Cardiac muscle cell (in vitro differentiated cells and primary cell): ENCODE data around the gene PKD1. TPM values are rescaled to one million over a fixed set of nuclear protein-coding genes. Genes with fewer than 3 reads are reported as not detected.
"Not testable (repeated sequence)": the region's sequence is repeated elsewhere in the genome, so short reads cannot be mapped to it uniquely, and the experiment has no call there.

Experiments
- DNase-seq, 2 donors: peaks; one replicate each; pipeline versions ENCODE4 v3.0.0 to v3.0.0-alpha.2; 2010 to 2017; ENCODE audit warnings: low read depth in 1 of 2, low spot score in 1 of 2
- H3K27ac ChIP-seq: fragments of 200-600 bp; sonication (generic); 2 replicates; pipeline ENCODE4 v1.5.1; 2016
- H3K27me3 ChIP-seq: fragments of 200-600 bp; sonication (generic); 2 replicates; pipeline ENCODE4 v1.6.0; 2016; ENCODE audit warnings: control low read depth
- H3K36me3 ChIP-seq: fragments of 200-600 bp; sonication (generic); 2 replicates; pipeline ENCODE4 v1.5.1; 2016; ENCODE audit warnings: control low read depth
- H3K4me1 ChIP-seq: fragments of 200-600 bp; sonication (generic); 2 replicates; pipeline ENCODE4 v1.8.1; 2017; ENCODE audit warnings: low read depth, mild to moderate bottlenecking, mixed run types
- H3K4me3 ChIP-seq: fragments of 200-600 bp; sonication (generic); 2 replicates; pipeline ENCODE4 v1.5.1; 2016; ENCODE audit warnings: mild to moderate bottlenecking
- H3K9me3 ChIP-seq: fragments of 200-600 bp; sonication (generic); 2 replicates; pipeline ENCODE4 v1.5.1; 2017; ENCODE audit warnings: low read depth, mild to moderate bottlenecking, control low read depth
- CTCF ChIP-seq: IDR thresholded peaks from 2 replicates; pipeline ENCODE4 v1.5.1; 2012; ENCODE audit warnings: low read depth, mild to moderate bottlenecking, low read length
- polyA plus RNA-seq: library from polyadenylated mRNA; unstranded; fragments of >200 nt; fragmentation: Nextera tagmentation; extraction: Ambion mirVana; gene quantifications from 2 replicates; pipeline ENCODE4 v1.2.1, GENCODE V29; 2016
- total RNA-seq: library from RNA; depleted of rRNA; stranded (reverse); fragments of >200 nt; gene quantifications from 2 replicates; pipeline ENCODE4 v1.2.3, GENCODE V29; 2016

PKD1 gene
- 115 and 206 TPM in 2 replicates for total RNA-seq
- 49.9 and 55.3 TPM in 2 replicates for polyA plus RNA-seq

- DNase-seq = peak; percentile 90 to 97
- H3K9me3 ChIP-seq = not testable (repeated sequence)
- H3K27ac ChIP-seq = peak within 1 kb of the TSS; percentile 68
These were observed at the start of gene PKD1 for GRCh38 chr16:2135770-2136490. TSS of gene PKD1 (minus strand) at chr16:2135898. CDS start at chr16:2135689, 209 bp downstream.

GRCh38 chr16:2184962-2185361, 49.3 kb upstream of the PKD1 start:
- Histone ChIP-seq H3K27ac (no peak overlapping the region), H3K4me3 (no peak overlapping the region), H3K36me3 (no peaks in the 10 kb centered on the region), H3K27me3 (no peaks in the 10 kb centered on the region), H3K9me3 (no peaks in the 10 kb centered on the region), H3K4me1 (no peaks in the 10 kb centered on the region)
- DNase-seq = no peak
- no peak for TF ChIP-seq CTCF

More at GRCh38 chr16:2135770-2136490, at the start of gene PKD1:
- H3K4me1 ChIP-seq, H3K36me3 ChIP-seq, H3K27me3 ChIP-seq: not testable (repeated sequence)
- H3K4me3 ChIP-seq = peak within 1 kb of the TSS; percentile 58

- H3K9me3 ChIP-seq = no peaks in the 10 kb centered on the region
- no peaks in the 10 kb centered on the region for H3K36me3 ChIP-seq
- H3K27ac ChIP-seq = no peak overlapping the region
- no peak for TF ChIP-seq CTCF
- no peaks in the 10 kb centered on the region for H3K4me1 ChIP-seq
- no peak overlapping the region for H3K4me3 ChIP-seq
- no peak for DNase-seq
- H3K27me3 ChIP-seq = no peaks in the 10 kb centered on the region
These were observed 48.6 kb upstream of the PKD1 start for GRCh38 chr16:2184346-2184745.

GRCh38 chr16:2183671-2184070, 48.0 kb upstream of the PKD1 start:
- Histone ChIP-seq H3K4me1 (no peaks in the 10 kb centered on the region), H3K4me3 (no peak overlapping the region), H3K27me3 (no peaks in the 10 kb centered on the region), H3K27ac (no peak overlapping the region), H3K36me3 (no peaks in the 10 kb centered on the region), H3K9me3 (no peaks in the 10 kb centered on the region)
- no peak for DNase-seq
- TF ChIP-seq CTCF = no peak

- no peak for TF ChIP-seq CTCF
- Histone ChIP-seq H3K27ac (no peak overlapping the region), H3K4me3 (no peak overlapping the region), H3K9me3 (no peaks in the 10 kb centered on the region), H3K27me3 (no peaks in the 10 kb centered on the region), H3K36me3 (peaks cover 3% of the 10 kb centered on the region), H3K4me1 (no peaks in the 10 kb centered on the region)
- no peak for DNase-seq
These were observed 46.3 kb upstream of the PKD1 start for GRCh38 chr16:2181952-2182351.
